Stimulated activated naive CD8-positive, alpha-beta T cell treated with anti-CD3 and anti-CD28 coated beads, Interleukin-15, Interleukin-2, amounts not matched to agents 100 ng/mL and 50 ng/mL, for 24 hours (primary cell): Measurements from ENCODE around the gene EEF2.
"Not testable (repeated sequence)": the region's sequence is repeated elsewhere in the genome, so short reads cannot be mapped to it uniquely, and the experiment has no call there.

Experiments
- H3K27ac Mint-ChIP-seq: one replicate; pipeline ENCODE4 v1.8.0; 2021; ENCODE audit warnings: mild to moderate bottlenecking, mixed read lengths
- H3K27me3 Mint-ChIP-seq: one replicate; pipeline ENCODE4 v1.8.0; 2021; ENCODE audit warnings: mixed read lengths
- H3K36me3 Mint-ChIP-seq: one replicate; pipeline ENCODE4 v1.8.0; 2021; ENCODE audit warnings: low read depth, mixed read lengths
- H3K4me1 Mint-ChIP-seq: one replicate; pipeline ENCODE4 v1.8.0; 2021; ENCODE audit warnings: low read depth, mixed read lengths
- H3K4me3 Mint-ChIP-seq: one replicate; pipeline ENCODE4 v1.8.0; 2021; ENCODE audit warnings: mild to moderate bottlenecking, mixed read lengths
- H3K9me3 Mint-ChIP-seq: one replicate; pipeline ENCODE4 v1.8.0; 2021; ENCODE audit warnings: mixed read lengths

Gene EEF2

DNA sequence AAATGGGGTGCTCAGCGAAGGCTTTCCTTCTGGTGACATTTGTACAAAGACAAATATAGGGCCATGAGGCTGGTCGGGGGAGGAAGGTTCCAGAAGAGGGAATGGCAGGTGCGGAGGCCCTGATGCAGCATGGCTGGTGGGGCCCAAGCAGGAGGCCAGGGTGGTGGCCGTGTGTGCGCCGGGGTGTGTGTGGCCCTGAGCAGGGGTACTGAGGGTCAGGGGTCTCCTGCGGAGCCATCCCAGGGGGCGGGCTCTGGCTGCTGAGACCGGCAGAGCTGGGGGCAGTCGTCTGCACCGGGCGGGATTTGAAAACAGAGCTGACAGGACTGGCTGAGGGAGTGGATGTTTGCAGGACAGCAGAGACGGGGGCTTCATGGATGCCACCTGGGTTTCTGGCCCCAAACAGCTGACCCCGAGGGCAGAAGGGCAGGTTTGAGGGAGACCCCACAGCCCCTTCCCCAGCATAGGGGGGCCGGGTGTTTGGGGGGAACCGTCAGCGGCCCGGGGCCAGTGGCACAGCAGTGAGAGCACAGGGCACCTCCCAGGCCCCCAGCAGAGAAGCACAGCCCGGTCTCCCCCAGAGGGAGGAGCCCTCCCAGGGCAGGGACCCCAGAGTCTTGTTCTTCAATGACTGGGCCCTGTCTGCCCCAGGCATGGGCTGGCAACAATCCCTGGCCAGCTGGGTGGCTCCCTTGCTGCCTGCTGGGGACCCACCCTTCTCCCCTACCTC is 33.7 kb upstream of the EEF2 start:
- H3K27ac Mint-ChIP-seq: no peak overlapping the region

GRCh38 chr19:4018140-4018613 is 32.9 kb upstream of the EEF2 start:
- Mint-ChIP-seq H3K27ac (no peak overlapping the region), H3K36me3 (peaks cover 10% of the 10 kb centered on the region), H3K27me3 (no peaks in the 10 kb centered on the region), H3K4me1 (peaks cover 4% of the 10 kb centered on the region), H3K9me3 (no peaks in the 10 kb centered on the region), H3K4me3 (no peak overlapping the region)

More for the DNA sequence above, 33.7 kb upstream of the EEF2 start:
- Mint-ChIP-seq H3K4me1 (peaks cover 4% of the 10 kb centered on the region), H3K27me3 (no peaks in the 10 kb centered on the region), H3K9me3 (no peaks in the 10 kb centered on the region), H3K36me3 (peaks cover 10% of the 10 kb centered on the region), H3K4me3 (no peak overlapping the region)

- Mint-ChIP-seq H3K4me3 (no peak overlapping the region), H3K27ac (no peak overlapping the region), H3K36me3 (peaks cover 8% of the 10 kb centered on the region), H3K4me1 (peaks cover 8% of the 10 kb centered on the region), H3K9me3 (no peaks in the 10 kb centered on the region), H3K27me3 (no peaks in the 10 kb centered on the region)
Observed at GRCh38 chr19:4016903-4017638, 31.8 kb upstream of the EEF2 start.

- H3K27ac Mint-ChIP-seq: no peak overlapping the region
- no peak overlapping the region for H3K4me3 Mint-ChIP-seq
- no peaks in the 10 kb centered on the region for H3K9me3 Mint-ChIP-seq
- peaks cover 8% of the 10 kb centered on the region for H3K4me1 Mint-ChIP-seq
- H3K27me3 Mint-ChIP-seq: no peaks in the 10 kb centered on the region
- H3K36me3 Mint-ChIP-seq: peaks cover 4% of the 10 kb centered on the region
Observed at GRCh38 chr19:4016486-4016885, 31.2 kb upstream of the EEF2 start.

DNA sequence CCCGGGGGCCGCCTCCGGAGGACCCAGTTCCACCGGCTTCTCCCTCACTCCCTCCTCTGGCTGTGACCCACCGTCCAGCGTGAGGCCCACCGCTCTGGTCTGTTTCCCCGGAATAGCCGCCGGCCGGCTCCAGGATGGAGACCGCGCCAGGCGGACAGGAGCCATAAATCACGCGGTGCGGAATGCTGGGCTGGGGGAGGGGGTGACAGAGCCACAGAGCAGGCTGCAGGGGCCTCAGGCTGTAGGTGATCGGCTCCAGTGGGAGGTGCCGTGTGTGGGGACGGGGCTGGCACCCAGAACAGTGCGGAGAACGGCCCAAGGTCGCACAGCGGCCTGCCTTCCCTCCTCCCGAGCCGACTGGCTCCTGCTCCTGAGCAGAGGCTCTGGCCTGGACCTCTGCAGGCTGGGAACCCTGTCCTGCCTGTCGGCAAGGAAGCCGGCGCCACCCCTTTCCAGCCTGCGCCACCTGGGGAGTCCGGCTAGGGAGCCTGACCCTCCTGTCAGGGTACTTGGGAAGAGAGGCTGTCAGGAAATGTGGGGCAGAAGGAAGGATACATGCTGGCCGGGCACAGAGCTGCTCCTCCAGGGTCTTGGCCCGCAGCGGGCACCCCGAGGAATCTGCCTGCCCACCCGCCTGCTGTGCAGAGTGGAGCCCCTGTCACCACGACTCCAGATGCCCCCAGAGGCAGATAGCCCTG is 30.6 kb upstream of the EEF2 start:
- Mint-ChIP-seq H3K9me3 (no peaks in the 10 kb centered on the region), H3K27me3 (no peaks in the 10 kb centered on the region), H3K36me3 (no peaks in the 10 kb centered on the region), H3K27ac (no peak overlapping the region), H3K4me3 (no peak overlapping the region), H3K4me1 (peaks cover 14% of the 10 kb centered on the region)

DNA sequence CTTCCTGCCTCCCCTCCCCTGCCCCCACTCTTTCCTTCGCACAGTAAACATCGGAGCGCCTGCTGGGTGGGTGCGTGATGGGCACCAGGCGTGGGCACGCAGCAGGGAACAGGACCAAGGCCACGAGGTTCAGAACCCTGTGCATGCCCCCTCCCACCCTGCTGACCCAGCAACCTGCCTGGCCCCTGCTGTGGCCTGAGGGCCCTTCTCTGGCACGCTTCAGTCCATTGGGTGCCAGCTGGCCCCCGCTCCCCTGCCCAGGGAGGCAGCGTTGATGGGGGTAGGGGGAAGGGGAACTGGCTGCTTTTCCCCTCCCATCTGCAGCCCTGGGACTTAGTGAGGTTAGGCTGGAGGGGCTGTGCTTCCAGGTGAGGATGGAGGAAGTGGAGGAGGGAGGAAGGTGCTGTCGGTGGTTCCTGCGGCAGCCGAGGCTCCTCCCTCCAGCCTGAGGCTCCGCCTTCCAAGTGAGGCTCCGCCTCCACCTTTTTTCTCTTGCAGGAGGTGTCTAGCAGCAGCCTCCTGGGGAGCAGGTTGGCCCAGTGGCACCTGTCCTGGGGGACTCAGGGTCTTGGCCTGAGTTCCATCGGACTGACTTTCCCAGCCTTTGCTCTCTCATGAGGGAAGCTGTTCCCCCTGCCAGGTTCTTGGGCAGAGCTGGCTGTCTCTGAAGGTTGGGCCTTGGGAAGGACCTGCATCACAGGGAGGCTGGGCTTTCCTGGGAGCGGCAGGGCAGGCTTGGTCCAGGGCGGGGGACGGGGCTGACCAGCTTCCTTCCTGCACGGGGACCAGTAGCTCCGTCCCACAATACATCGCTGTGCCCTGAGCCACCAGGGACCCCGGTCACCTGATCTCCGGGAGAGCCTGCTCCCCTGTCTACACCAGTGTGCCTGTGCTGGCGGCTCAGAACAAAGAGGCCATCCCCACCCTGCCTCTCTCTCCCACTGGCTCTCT is 29.6 kb upstream of the EEF2 start:
- Mint-ChIP-seq H3K4me1 (peaks cover 19% of the 10 kb centered on the region), H3K27ac (no peak overlapping the region), H3K9me3 (no peaks in the 10 kb centered on the region), H3K36me3 (no peaks in the 10 kb centered on the region), H3K4me3 (no peak overlapping the region), H3K27me3 (no peaks in the 10 kb centered on the region)

DNA sequence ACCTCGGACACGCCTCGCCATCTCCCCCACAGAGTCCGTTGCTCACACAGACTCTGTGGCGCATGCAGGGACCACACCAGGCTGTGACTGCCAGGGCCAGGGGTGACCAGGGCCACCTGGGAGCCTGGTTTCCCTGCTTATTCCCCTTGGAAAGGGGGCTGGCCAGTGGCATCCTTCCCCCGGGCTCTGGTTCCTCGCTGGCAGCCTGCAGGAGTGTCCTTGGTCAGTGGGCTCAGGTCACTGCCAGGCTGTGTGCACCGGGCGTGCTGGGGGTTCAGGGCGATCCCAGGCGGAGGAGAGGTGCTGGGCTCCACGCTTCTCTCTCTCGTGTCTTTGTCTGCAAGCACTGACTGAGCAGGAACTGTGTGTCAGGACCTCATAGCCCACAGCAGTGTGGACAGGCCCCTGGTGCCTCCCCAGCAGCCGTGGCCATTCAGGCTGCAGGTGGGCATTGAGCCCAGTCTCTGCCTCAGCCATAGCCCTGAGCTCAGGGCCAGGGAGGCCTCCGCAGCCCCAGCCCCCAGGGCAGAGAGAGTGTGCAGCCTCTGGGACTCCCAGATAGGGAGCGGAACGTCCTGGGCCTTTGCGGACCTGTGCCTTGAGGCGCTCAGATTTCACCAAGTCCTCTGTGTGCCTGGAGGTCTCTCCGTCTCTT is 28.8 kb upstream of the EEF2 start:
- Mint-ChIP-seq H3K27ac (no peak overlapping the region), H3K4me3 (no peak overlapping the region), H3K4me1 (peaks cover 27% of the 10 kb centered on the region), H3K36me3 (no peaks in the 10 kb centered on the region), H3K27me3 (no peaks in the 10 kb centered on the region), H3K9me3 (no peaks in the 10 kb centered on the region)

GRCh38 chr19:4012975-4013634 is 27.8 kb upstream of the EEF2 start:
- Mint-ChIP-seq H3K27me3 (no peaks in the 10 kb centered on the region), H3K36me3 (no peaks in the 10 kb centered on the region), H3K9me3 (no peaks in the 10 kb centered on the region), H3K4me1 (peaks cover 35% of the 10 kb centered on the region), H3K4me3 (no peak overlapping the region), H3K27ac (no peak overlapping the region)

DNA sequence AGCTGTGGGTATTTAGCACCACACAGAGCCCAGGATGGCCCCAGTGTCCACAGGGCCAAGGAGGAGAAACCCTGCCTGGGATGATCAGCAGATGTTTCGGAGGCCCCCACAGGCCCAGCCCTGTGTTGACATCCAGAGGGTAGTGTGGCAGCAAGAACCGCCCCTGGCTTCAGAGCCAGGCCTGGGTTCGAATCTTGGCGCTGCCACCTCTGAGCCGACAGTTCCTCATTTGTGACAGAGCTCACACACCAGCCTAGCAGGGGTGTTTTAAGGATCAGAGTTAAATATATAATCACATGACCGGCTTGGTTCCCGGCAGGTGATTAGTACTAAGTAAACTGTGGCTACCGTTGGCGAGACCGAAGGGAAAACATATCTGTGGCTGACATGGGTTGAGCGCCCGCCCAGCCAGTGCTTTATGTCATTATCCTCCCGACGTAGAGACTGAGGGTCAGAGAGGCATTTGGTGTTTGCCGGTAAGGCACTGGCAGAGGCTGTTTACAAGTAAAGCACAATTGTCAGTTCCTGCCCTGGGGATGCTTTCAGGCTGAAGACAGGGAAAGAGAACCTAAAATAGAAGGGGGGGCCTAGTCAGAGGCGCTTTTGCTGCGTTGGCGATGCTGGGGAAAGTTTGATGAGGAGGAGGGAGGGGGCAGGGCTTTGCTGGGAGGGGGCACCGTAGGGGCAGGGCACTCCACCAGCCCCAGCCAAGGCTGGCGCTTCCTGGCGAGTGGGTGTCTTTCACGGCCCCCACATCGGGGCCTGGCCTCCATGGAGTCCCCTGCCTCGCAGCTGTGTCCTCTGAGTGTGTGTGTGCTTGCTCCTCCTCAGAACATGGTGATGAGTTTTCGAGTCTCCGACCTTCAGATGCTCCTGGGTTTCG is 27.1 kb upstream of the EEF2 start:
- Mint-ChIP-seq H3K4me3 (no peak overlapping the region), H3K27me3 (no peaks in the 10 kb centered on the region), H3K4me1 (peaks cover 35% of the 10 kb centered on the region), H3K27ac (no peak overlapping the region), H3K36me3 (no peaks in the 10 kb centered on the region), H3K9me3 (no peaks in the 10 kb centered on the region)

- not testable (repeated sequence) for H3K4me3 Mint-ChIP-seq, H3K27ac Mint-ChIP-seq
Observed at GRCh38 chr19:4011430-4011829, 26.2 kb upstream of the EEF2 start.

GRCh38 chr19:4010808-4011110 is 25.5 kb upstream of the EEF2 start:
- no peaks in the 10 kb centered on the region for H3K36me3 Mint-ChIP-seq
- no peak overlapping the region for H3K27ac Mint-ChIP-seq
- no peaks in the 10 kb centered on the region for H3K27me3 Mint-ChIP-seq
- peaks cover 35% of the 10 kb centered on the region for H3K4me1 Mint-ChIP-seq
- no peak overlapping the region for H3K4me3 Mint-ChIP-seq
- H3K9me3 Mint-ChIP-seq: no peaks in the 10 kb centered on the region

More at GRCh38 chr19:4011430-4011829, 26.2 kb upstream of the EEF2 start:
- H3K27me3 Mint-ChIP-seq, H3K9me3 Mint-ChIP-seq, H3K36me3 Mint-ChIP-seq: not testable (repeated sequence)
- peaks cover 35% of the 10 kb centered on the region for H3K4me1 Mint-ChIP-seq

GRCh38 chr19:4009990-4010807 is 24.9 kb upstream of the EEF2 start:
- Mint-ChIP-seq H3K9me3 (no peaks in the 10 kb centered on the region), H3K4me1 (peaks cover 38% of the 10 kb centered on the region), H3K4me3 (no peak overlapping the region), H3K27ac (no peak overlapping the region), H3K36me3 (no peaks in the 10 kb centered on the region), H3K27me3 (no peaks in the 10 kb centered on the region)
